OCI-LY1 (cell line): ENCODE results near the gene PDZD2.

ENCODE experiments used
- H2AFZ ChIP-seq: fragments of 200-600 bp; sonication (generic), shearing (Covaris generic); 2 replicates; pipeline ENCODE4 v1.6.0; 2014; ENCODE audit warnings: antibody characterized with exemption, mild to moderate bottlenecking, low read length
- H3F3A ChIP-seq: fragments of 200-600 bp; sonication (generic), shearing (Covaris generic); 2 replicates; pipeline ENCODE4 v1.6.0; 2014; ENCODE audit warnings: mild to moderate bottlenecking, antibody characterized with exemption, low read length, moderate library complexity; ENCODE audit not compliant: insufficient read depth
- H3K27ac ChIP-seq: fragments of 200-600 bp; sonication (generic); 2 replicates; pipeline ENCODE4 v1.5.1; 2014; ENCODE audit warnings: low read length, mixed run types, mild to moderate bottlenecking, low read depth; ENCODE audit not compliant: poor library complexity, severe bottlenecking
- H3K27me3 ChIP-seq: fragments of 200-600 bp; sonication (generic); 2 replicates; pipeline ENCODE4 v1.6.0; 2014; ENCODE audit warnings: antibody characterized with exemption, mild to moderate bottlenecking, low read length, moderate library complexity; ENCODE audit not compliant: insufficient read depth
- H3K36me3 ChIP-seq: fragments of 200-600 bp; sonication (generic); 2 replicates; pipeline ENCODE4 v1.6.1; 2014; ENCODE audit warnings: mild to moderate bottlenecking, antibody characterized with exemption, low read length, moderate library complexity, mixed read lengths; ENCODE audit not compliant: insufficient read depth
- H3K4me1 ChIP-seq: fragments of 200-600 bp; sonication (generic); 2 replicates; pipeline ENCODE4 v1.5.1; 2014; ENCODE audit warnings: mild to moderate bottlenecking, low read length, moderate library complexity; ENCODE audit not compliant: insufficient read depth, severe bottlenecking
- H3K4me2 ChIP-seq: fragments of 200-600 bp; sonication (generic), shearing (Covaris generic); 2 replicates; pipeline ENCODE4 v1.6.1; 2014; ENCODE audit warnings: low read length
- H3K4me3 ChIP-seq: fragments of 200-600 bp; sonication (generic); 2 replicates; pipeline ENCODE4 v1.5.1; 2014; ENCODE audit warnings: low read length, low read depth, mild to moderate bottlenecking, mixed read lengths; ENCODE audit not compliant: poor library complexity, severe bottlenecking
- H3K79me2 ChIP-seq: fragments of 200-600 bp; shearing (Covaris generic); 2 replicates; pipeline ENCODE4 v1.6.1; 2016; ENCODE audit warnings: mixed run types, low read length, mixed read lengths; ENCODE audit not compliant: insufficient read depth
- H3K9ac ChIP-seq: fragments of 200-600 bp; sonication (generic), shearing (Covaris generic); 2 replicates; pipeline ENCODE4 v1.6.1; 2014; ENCODE audit warnings: mild to moderate bottlenecking, low read length, mixed read lengths
- H3K9me2 ChIP-seq: fragments of 200-600 bp; sonication (generic), shearing (Covaris generic); 2 replicates; pipeline ENCODE4 v1.6.1; 2014; ENCODE audit warnings: low read depth, mild to moderate bottlenecking, low read length, mixed read lengths
- H3K9me3 ChIP-seq: fragments of 200-600 bp; shearing (Covaris generic); 2 replicates; pipeline ENCODE4 v1.6.1; 2014; ENCODE audit warnings: low read length, mixed read lengths
- H4K20me1 ChIP-seq: fragments of 200-600 bp; sonication (generic), shearing (Covaris generic); 2 replicates; pipeline ENCODE4 v1.6.0; 2016; ENCODE audit warnings: mild to moderate bottlenecking, low read length; ENCODE audit not compliant: insufficient read depth
- EZH2 ChIP-seq: fragments of 200-600 bp; sonication (generic), shearing (Covaris generic); IDR thresholded peaks from 2 replicates; pipeline ENCODE4 v1.8.0; 2017; ENCODE audit warnings: borderline replicate concordance, mixed run types, mild to moderate bottlenecking, antibody characterized with exemption, low read length, moderate library complexity, mixed read lengths
- TF ChIP-seq, protein P1 (sequence below): fragments of 200-600 bp; sonication (generic), shearing (Covaris generic); IDR thresholded peaks from 2 replicates; pipeline ENCODE4 v1.5.1; 2017; ENCODE audit warnings: mild to moderate bottlenecking, antibody characterized with exemption, low read length, moderate library complexity, mixed read lengths

PDZD2 gene

DNA sequence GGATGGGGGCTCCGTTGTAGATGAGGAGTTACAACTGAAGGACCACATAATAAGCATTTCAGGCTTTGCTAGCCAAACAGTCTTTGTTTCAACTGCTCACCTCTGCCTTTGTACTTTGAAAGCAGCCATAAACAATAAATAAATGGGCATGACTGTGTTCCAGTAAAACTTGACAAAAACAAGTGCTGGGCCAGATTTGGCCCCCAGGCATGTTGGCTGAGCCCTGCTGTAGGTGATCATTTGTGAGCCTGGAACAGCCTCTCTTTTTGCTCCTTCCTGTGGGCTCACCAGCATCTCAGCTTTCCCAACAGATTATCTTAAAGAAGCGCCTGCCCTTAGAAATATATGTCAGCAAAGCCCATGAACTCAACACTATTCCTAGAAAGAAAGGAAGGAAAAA is 385.8 kb downstream of the PDZD2 start:
- Histone ChIP-seq H3K27me3 (no peaks in the 10 kb centered on the region), H2AFZ (no peak overlapping the region), H3K9ac (no peak overlapping the region), H3K79me2 (no peaks in the 10 kb centered on the region), H3F3A (no peaks in the 10 kb centered on the region), H3K9me2 (no peaks in the 10 kb centered on the region), H3K4me1 (peaks cover 48% of the 10 kb centered on the region), H3K4me2 (no peak overlapping the region), H3K36me3 (no peaks in the 10 kb centered on the region), H3K27ac (no peak overlapping the region), H4K20me1 (no peaks in the 10 kb centered on the region), H3K4me3 (no peak overlapping the region), H3K9me3 (no peaks in the 10 kb centered on the region)
- TF ChIP-seq, protein P1, sequence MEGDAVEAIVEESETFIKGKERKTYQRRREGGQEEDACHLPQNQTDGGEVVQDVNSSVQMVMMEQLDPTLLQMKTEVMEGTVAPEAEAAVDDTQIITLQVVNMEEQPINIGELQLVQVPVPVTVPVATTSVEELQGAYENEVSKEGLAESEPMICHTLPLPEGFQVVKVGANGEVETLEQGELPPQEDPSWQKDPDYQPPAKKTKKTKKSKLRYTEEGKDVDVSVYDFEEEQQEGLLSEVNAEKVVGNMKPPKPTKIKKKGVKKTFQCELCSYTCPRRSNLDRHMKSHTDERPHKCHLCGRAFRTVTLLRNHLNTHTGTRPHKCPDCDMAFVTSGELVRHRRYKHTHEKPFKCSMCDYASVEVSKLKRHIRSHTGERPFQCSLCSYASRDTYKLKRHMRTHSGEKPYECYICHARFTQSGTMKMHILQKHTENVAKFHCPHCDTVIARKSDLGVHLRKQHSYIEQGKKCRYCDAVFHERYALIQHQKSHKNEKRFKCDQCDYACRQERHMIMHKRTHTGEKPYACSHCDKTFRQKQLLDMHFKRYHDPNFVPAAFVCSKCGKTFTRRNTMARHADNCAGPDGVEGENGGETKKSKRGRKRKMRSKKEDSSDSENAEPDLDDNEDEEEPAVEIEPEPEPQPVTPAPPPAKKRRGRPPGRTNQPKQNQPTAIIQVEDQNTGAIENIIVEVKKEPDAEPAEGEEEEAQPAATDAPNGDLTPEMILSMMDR = no peak
- no peak for TF ChIP-seq EZH2

GRCh38 chr5:32027093-32027716 is 388.3 kb downstream of the PDZD2 start:
- no peak for TF ChIP-seq EZH2
- TF ChIP-seq, protein P1 = no peak
- H3K9me3 ChIP-seq = no peaks in the 10 kb centered on the region
- H3K79me2 ChIP-seq = no peaks in the 10 kb centered on the region
- no peaks in the 10 kb centered on the region for H3K36me3 ChIP-seq
- no peaks in the 10 kb centered on the region for H4K20me1 ChIP-seq
- H2AFZ ChIP-seq = no peak overlapping the region
- H3K27ac ChIP-seq = peak overlapping the region; percentile 16
- H3K4me1 ChIP-seq = peaks cover 37% of the 10 kb centered on the region
- no peaks in the 10 kb centered on the region for H3K27me3 ChIP-seq
- no peak overlapping the region for H3K4me3 ChIP-seq
- H3K9me2 ChIP-seq = no peaks in the 10 kb centered on the region
- H3K4me2 ChIP-seq = no peak overlapping the region
- no peak overlapping the region for H3K9ac ChIP-seq
- no peaks in the 10 kb centered on the region for H3F3A ChIP-seq

DNA sequence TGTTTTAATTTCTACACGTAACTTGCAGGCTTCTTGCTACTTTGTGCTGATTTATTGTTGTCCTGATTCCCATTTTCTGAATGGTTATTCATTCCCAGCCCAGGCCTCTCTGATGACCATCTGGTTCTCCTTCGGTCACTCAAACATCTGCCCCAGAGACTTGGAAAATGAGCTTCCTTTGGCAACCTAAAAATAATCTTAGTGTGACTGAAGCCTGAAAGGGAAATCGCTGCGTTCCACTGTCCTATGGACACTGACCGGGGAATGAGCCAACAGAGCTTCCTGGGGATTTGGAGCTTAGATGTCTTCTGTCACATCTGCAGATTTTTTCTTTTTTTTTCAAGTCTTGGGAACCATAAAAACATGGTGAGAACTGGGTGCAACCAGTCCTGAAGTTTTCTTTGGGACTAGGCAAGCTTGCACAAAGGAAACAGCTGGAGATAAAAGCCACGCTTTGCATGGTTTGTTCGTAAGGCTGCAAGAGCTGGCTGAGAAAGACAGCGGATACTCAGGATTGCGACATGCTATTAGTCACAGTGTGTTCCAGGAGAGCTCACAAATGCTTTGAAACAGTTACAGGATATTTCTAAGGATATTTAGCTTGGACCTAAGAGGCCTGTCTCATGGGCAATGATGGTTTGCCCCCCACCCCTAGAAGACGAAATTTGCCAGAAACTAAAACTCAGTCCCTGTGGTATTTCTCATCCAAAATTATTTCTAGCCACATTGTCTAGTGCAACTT is 389.0 kb downstream of the PDZD2 start:
- Histone ChIP-seq H2AFZ (no peak overlapping the region), H3K4me2 (no peak overlapping the region), H3F3A (no peaks in the 10 kb centered on the region), H3K9ac (no peak overlapping the region), H3K79me2 (no peaks in the 10 kb centered on the region), H3K36me3 (no peaks in the 10 kb centered on the region), H3K27me3 (no peaks in the 10 kb centered on the region), H3K4me3 (no peak overlapping the region), H4K20me1 (no peaks in the 10 kb centered on the region), H3K9me2 (no peaks in the 10 kb centered on the region), H3K9me3 (no peaks in the 10 kb centered on the region), H3K27ac (peak overlapping the region; percentile 16), H3K4me1 (peaks cover 39% of the 10 kb centered on the region)
- no peak for TF ChIP-seq EZH2
- TF ChIP-seq, protein P1 = no peak
